ENCODE measurements around the gene KCNJ10.

Gene KCNJ10

DNA sequence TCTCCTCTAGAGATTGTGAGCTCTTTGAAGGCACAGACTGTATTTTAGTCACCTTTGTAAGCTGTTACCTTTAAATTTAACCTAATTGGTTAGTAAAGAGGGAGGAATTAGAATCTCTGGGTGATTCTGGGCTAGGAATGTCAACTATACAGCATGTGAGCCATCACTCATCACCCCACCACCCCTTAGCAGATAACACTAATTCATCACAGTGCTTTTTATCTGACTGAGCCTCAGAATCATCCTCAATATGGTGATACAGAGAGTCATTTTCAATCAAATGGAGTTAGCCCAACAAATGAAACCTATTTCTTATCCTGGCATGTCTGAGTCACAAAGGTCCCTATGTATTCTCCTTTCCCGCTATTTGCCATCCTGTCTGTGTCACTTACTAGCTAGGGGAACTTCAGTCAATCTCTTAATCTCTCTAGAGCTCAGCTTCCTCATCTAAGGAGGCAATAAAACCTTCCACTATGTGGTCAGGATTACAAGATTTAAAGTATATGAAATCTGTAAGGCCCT, 13.3 kb downstream of the KCNJ10 start:
- TF ChIP-seq, protein P1, sequence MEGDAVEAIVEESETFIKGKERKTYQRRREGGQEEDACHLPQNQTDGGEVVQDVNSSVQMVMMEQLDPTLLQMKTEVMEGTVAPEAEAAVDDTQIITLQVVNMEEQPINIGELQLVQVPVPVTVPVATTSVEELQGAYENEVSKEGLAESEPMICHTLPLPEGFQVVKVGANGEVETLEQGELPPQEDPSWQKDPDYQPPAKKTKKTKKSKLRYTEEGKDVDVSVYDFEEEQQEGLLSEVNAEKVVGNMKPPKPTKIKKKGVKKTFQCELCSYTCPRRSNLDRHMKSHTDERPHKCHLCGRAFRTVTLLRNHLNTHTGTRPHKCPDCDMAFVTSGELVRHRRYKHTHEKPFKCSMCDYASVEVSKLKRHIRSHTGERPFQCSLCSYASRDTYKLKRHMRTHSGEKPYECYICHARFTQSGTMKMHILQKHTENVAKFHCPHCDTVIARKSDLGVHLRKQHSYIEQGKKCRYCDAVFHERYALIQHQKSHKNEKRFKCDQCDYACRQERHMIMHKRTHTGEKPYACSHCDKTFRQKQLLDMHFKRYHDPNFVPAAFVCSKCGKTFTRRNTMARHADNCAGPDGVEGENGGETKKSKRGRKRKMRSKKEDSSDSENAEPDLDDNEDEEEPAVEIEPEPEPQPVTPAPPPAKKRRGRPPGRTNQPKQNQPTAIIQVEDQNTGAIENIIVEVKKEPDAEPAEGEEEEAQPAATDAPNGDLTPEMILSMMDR (IDR thresholded peaks at IDR 0.05; ENCODE audit: low read length) = no peak
- TF ChIP-seq EZH2 (IDR thresholded peaks at IDR 0.05; ENCODE audit: borderline replicate concordance, low read length) = no peak
- Histone ChIP-seq H3K9ac (ENCODE audit: low read length) (no peak overlapping the region), H2AFZ (ENCODE audit: low read length) (no peak overlapping the region), H3K27ac (ENCODE audit: low read depth, low read length, poor library complexity, severe bottlenecking) (no peak overlapping the region), H3F3A (ENCODE audit: insufficient read depth, low read length) (no peaks in the 10 kb centered on the region), H3K4me1 (ENCODE audit: insufficient read depth, low read length, severe bottlenecking) (no peaks in the 10 kb centered on the region), H3K27me3 (ENCODE audit: insufficient read depth, low read length) (0 out of 2 replicates have a peak, but pooled peaks cover 3% of the 10 kb centered on the region), H3K9me3 (ENCODE audit: low read length) (no peaks in the 10 kb centered on the region), H3K9me2 (ENCODE audit: low read depth, low read length) (no peaks in the 10 kb centered on the region), H3K79me2 (ENCODE audit: insufficient read depth, low read length) (no peaks in the 10 kb centered on the region), H3K4me2 (ENCODE audit: low read length) (no peak overlapping the region), H3K36me3 (ENCODE audit: insufficient read depth, low read length) (no peaks in the 10 kb centered on the region), H4K20me1 (ENCODE audit: insufficient read depth, low read length) (no peaks in the 10 kb centered on the region), H3K4me3 (ENCODE audit: low read depth, low read length, poor library complexity, severe bottlenecking) (no peak overlapping the region)

DNA sequence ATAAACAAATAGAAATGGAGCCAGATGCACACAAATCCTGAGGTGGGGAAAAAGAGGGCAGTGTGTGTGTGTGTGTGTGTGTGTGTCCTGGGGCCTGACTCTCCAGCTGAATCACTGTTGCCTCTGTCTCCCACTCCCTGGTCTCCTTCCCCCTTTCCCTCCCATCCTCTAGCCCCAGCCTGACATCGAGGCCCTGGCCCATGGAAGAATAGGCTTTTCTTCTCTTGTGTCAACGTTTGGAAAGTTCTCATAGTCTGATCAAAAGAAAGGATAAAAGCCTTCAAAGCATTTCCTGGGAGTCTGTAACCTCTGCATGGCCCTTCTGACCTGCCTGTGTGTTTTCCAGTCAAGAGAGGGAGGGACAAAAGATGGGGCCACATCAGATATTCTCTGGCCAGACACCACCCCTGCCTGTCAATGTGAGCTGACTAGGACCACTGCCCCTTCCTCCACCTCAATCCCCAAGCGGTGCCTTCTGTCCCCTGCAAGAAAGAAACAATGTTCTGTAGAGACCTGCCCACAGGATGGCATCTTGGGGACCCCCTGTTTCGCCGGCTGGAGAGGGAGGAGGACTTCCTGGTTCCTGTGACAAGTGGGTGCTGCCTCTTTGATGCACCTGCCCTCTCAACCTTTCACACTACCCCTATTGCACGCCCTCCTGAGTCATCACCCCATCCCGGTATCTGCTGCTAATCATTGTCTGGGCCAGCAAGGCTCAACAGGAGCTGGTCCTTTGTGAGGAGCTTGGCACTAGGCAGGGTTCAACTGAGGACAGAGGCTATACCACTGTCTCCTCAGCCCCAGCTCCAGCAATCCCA, 16.2 kb downstream of the KCNJ10 start:
- H3F3A ChIP-seq (ENCODE audit: insufficient read depth, low read length) = no peaks in the 10 kb centered on the region
- H3K9ac ChIP-seq (ENCODE audit: low read length) = no peak overlapping the region
- peaks cover 3% of the 10 kb centered on the region; the same call in 1 of the 2 replicates for H3K27me3 ChIP-seq (ENCODE audit: insufficient read depth, low read length)
- no peak overlapping the region for H2AFZ ChIP-seq (ENCODE audit: low read length)
- H3K4me3 ChIP-seq (ENCODE audit: low read depth, low read length, poor library complexity, severe bottlenecking) = no peak overlapping the region
- H3K36me3 ChIP-seq (ENCODE audit: insufficient read depth, low read length) = no peaks in the 10 kb centered on the region
- H3K4me2 ChIP-seq (ENCODE audit: low read length) = no peak overlapping the region
- no peak overlapping the region for H3K27ac ChIP-seq (ENCODE audit: low read depth, low read length, poor library complexity, severe bottlenecking)
- H4K20me1 ChIP-seq (ENCODE audit: insufficient read depth, low read length) = no peaks in the 10 kb centered on the region
- no peaks in the 10 kb centered on the region for H3K4me1 ChIP-seq (ENCODE audit: insufficient read depth, low read length, severe bottlenecking)
- H3K9me3 ChIP-seq (ENCODE audit: low read length) = no peaks in the 10 kb centered on the region
- H3K79me2 ChIP-seq (ENCODE audit: insufficient read depth, low read length) = no peaks in the 10 kb centered on the region
- TF ChIP-seq, protein P1 (IDR thresholded peaks at IDR 0.05; ENCODE audit: low read length) = no peak
- TF ChIP-seq EZH2 (IDR thresholded peaks at IDR 0.05; ENCODE audit: borderline replicate concordance, low read length) = no peak
- no peaks in the 10 kb centered on the region for H3K9me2 ChIP-seq (ENCODE audit: low read depth, low read length)

DNA sequence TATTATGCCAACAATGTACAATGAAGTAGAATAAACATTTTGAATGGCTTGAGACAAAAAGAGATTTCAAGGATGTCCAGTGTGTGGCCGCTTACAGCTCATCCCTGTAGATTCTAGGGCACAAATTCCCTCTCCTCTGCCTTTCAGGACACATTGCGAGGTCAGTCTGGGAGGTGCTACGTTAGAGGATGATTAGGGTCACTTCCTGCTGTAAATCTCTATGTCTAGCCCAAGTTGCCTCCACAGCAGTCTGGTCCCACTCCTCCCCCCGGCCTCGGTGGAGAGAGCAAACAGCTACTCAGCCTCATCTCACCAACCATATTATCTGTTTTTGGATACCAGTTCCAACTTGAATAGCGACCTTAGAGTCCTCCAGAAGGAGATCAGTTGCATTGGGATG, 17.0 kb downstream of the KCNJ10 start:
- Histone ChIP-seq H3K27me3 (ENCODE audit: insufficient read depth, low read length) (peaks cover 3% of the 10 kb centered on the region; the same call in 1 of the 2 replicates), H2AFZ (ENCODE audit: low read length) (no peak overlapping the region), H3K27ac (ENCODE audit: low read depth, low read length, poor library complexity, severe bottlenecking) (no peak overlapping the region), H3K9me2 (ENCODE audit: low read depth, low read length) (no peaks in the 10 kb centered on the region), H3K79me2 (ENCODE audit: insufficient read depth, low read length) (no peaks in the 10 kb centered on the region), H3F3A (ENCODE audit: insufficient read depth, low read length) (no peaks in the 10 kb centered on the region), H3K9me3 (ENCODE audit: low read length) (no peaks in the 10 kb centered on the region), H3K4me1 (ENCODE audit: insufficient read depth, low read length, severe bottlenecking) (no peaks in the 10 kb centered on the region), H3K36me3 (ENCODE audit: insufficient read depth, low read length) (no peaks in the 10 kb centered on the region), H3K4me3 (ENCODE audit: low read depth, low read length, poor library complexity, severe bottlenecking) (no peak overlapping the region), H3K9ac (ENCODE audit: low read length) (no peak overlapping the region), H4K20me1 (ENCODE audit: insufficient read depth, low read length) (no peaks in the 10 kb centered on the region), H3K4me2 (ENCODE audit: low read length) (no peak overlapping the region)
- TF ChIP-seq, protein P1 (IDR thresholded peaks at IDR 0.05; ENCODE audit: low read length) = no peak
- TF ChIP-seq EZH2 (IDR thresholded peaks at IDR 0.05; ENCODE audit: borderline replicate concordance, low read length) = no peak
